ENCODE data around the gene PASK. TPM values are rescaled to one million over a fixed set of nuclear protein-coding genes. Genes with fewer than 3 reads are reported as not detected.

Gene PASK
- total and polyA plus RNA-seq, 3 donors from 2014 or later, result 48.6 to 57.6 (median 54.0) TPM

- peaks cover 6% of the 10 kb centered on the region for H3K4me1 ChIP-seq
- no peak overlapping the region for H3K27ac ChIP-seq
- H3K4me3 ChIP-seq, result no peak overlapping the region
- TF ChIP-seq CTCF (IDR thresholded peaks at IDR 0.05), result no peak
- no peak for TF ChIP-seq POLR2A (IDR thresholded peaks at IDR 0.05)
- no peaks in the 10 kb centered on the region for H3K27me3 ChIP-seq
- intact Hi-C loops (cut with DNase I; ENCODE audit: low total_unique reads), result no loop called here
- WGBS, 2 donors, result 89 to 93% methylated on average over 26 to 29 of the region's 29 CpGs
- DNase-seq, result no peak
- H3K9me3 ChIP-seq, result no peaks in the 10 kb centered on the region
- H3K36me3 ChIP-seq (ENCODE audit: low read depth, missing control alignments), result no peaks in the 10 kb centered on the region
These were observed 61.6 kb downstream of the PASK start for GRCh38 chr2:241087420-241088268.

GRCh38 chr2:241084856-241085444 is 64.3 kb downstream of the PASK start:
- Histone ChIP-seq H3K27me3 (no peaks in the 10 kb centered on the region), H3K9me3 (no peaks in the 10 kb centered on the region), H3K36me3 (ENCODE audit: low read depth, missing control alignments) (no peaks in the 10 kb centered on the region), H3K27ac (no peak overlapping the region), H3K4me3 (no peak overlapping the region), H3K4me1 (peaks cover 6% of the 10 kb centered on the region)
- no peak for TF ChIP-seq CTCF (IDR thresholded peaks at IDR 0.05)
- TF ChIP-seq POLR2A (IDR thresholded peaks at IDR 0.05), result no peak
- intact Hi-C loops (cut with DNase I; ENCODE audit: low total_unique reads), result no loop called here
- 92 to 94% methylated on average over 4 of the region's 4 CpGs for WGBS, 2 donors
- DNase-seq, result no peak

- no peak overlapping the region for H3K27ac ChIP-seq
- intact Hi-C loops (cut with DNase I; ENCODE audit: low total_unique reads), result no loop called here
- 83 to 92% methylated on average over 5 of the region's 5 CpGs for WGBS, 2 donors
- peaks cover 6% of the 10 kb centered on the region for H3K4me1 ChIP-seq
- H3K27me3 ChIP-seq, result no peaks in the 10 kb centered on the region
- no peaks in the 10 kb centered on the region for H3K9me3 ChIP-seq
- H3K4me3 ChIP-seq, result no peak overlapping the region
- TF ChIP-seq CTCF (IDR thresholded peaks at IDR 0.05) (no peak), POLR2A (IDR thresholded peaks at IDR 0.05) (no peak)
- DNase-seq, result peak; percentile 7
- no peaks in the 10 kb centered on the region for H3K36me3 ChIP-seq (ENCODE audit: low read depth, missing control alignments)
These were observed 66.2 kb downstream of the PASK start for GRCh38 chr2:241083091-241083415.

GRCh38 chr2:241082341-241083090 is 66.8 kb downstream of the PASK start:
- Histone ChIP-seq H3K27me3 (no peaks in the 10 kb centered on the region), H3K27ac (no peak overlapping the region), H3K9me3 (no peaks in the 10 kb centered on the region), H3K4me3 (no peak overlapping the region), H3K36me3 (ENCODE audit: low read depth, missing control alignments) (no peaks in the 10 kb centered on the region), H3K4me1 (peaks cover 6% of the 10 kb centered on the region)
- intact Hi-C loops (cut with DNase I; ENCODE audit: low total_unique reads), result no loop called here
- 85 to 90% methylated on average over 4 to 14 of the region's 14 CpGs for WGBS, 2 donors
- TF ChIP-seq CTCF (IDR thresholded peaks at IDR 0.05) (no peak), POLR2A (IDR thresholded peaks at IDR 0.05) (no peak)
- DNase-seq, result peak; percentile 13

Data from testis (tissue), 3 donors.